Thymus (tissue), 11 donors: ENCODE results near the gene KANSL1. TPM values are rescaled to one million over a fixed set of nuclear protein-coding genes. Genes with fewer than 3 reads are reported as not detected.

Source experiments
- DNase-seq, 9 donors: peaks; one replicate each; pipeline ENCODE4 v3.0.0-alpha.2; 2013; ENCODE audit warnings: low spot score in 9 of 9, low read depth in 6 of 9, missing footprints in 1 of 9
- H3K27ac ChIP-seq, 2 donors: one replicate each; pipeline ENCODE4 v1.5.1; 2013; ENCODE audit warnings: control low read depth in 1 of 2, low read depth in 1 of 2, low read length in 1 of 2, mild to moderate bottlenecking in 1 of 2, moderate library complexity in 1 of 2
- H3K27me3 ChIP-seq, 2 donors: one replicate each; pipeline ENCODE4 v1.5.1; 2013; ENCODE audit warnings: low read length in 1 of 2; ENCODE audit not compliant: control insufficient read depth in 2 of 2, insufficient read depth in 1 of 2
- H3K36me3 ChIP-seq, 2 donors: one replicate each; pipeline ENCODE4 v1.5.1; 2013; ENCODE audit warnings: low read length in 1 of 2, mild to moderate bottlenecking in 1 of 2, moderate library complexity in 1 of 2; ENCODE audit not compliant: control insufficient read depth in 2 of 2, insufficient read depth in 2 of 2
- H3K4me1 ChIP-seq, 2 donors: one replicate each; pipeline ENCODE4 v1.5.1; 2013; ENCODE audit warnings: low read length in 2 of 2; ENCODE audit not compliant: control insufficient read depth in 2 of 2, insufficient read depth in 2 of 2
- H3K4me3 ChIP-seq, 2 donors: one replicate each; pipeline ENCODE4 v1.5.1; 2013; ENCODE audit warnings: low read length in 2 of 2, control low read depth in 1 of 2, mild to moderate bottlenecking in 1 of 2
- H3K9me3 ChIP-seq, 2 donors: one replicate each; pipeline ENCODE4 v1.5.1; 2013; ENCODE audit warnings: low read length in 1 of 2, mild to moderate bottlenecking in 1 of 2; ENCODE audit not compliant: control insufficient read depth in 2 of 2, insufficient read depth in 1 of 2
- WGBS: extraction: QIAGEN DNeasy Blood & Tissue Kit; methylation state at CpG from one replicate; pipeline ENCODE4 v1.1.7; 2013; 5-methylcytosine and 5-hydroxymethylcytosine counted together
- polyA plus RNA-seq: library from polyadenylated mRNA; stranded (reverse); fragments of 200-250 nt; gene quantifications from one replicate; pipeline ENCODE4 v1.2.3, GENCODE V29; 2013
- total RNA-seq: library from RNA; stranded (reverse); fragments of 120-200 nt; gene quantifications from one replicate; pipeline ENCODE4 v1.2.4, GENCODE V29; 2013
- donor health status: healthy.

KANSL1 gene
- total and polyA plus RNA-seq, 2 donors: 22.3 to 101 TPM

DNA sequence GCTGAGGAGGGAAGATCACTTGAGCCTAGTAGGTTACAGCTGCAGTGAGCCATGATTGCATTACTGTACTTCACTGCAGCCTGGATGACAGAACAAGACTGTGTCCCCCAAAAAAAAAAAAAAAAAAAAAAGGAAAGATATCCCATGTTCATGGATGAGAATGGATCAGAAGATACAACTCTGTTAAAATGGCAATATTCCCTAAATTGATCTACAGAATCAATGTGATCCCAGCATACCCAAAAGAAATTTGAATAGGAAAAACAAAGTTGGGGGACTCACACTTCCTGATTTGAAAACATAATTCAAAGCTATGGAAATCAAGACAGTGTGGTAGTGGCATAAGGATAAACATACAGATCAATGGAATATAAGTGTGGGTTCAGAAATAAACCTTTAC, 12.7 kb upstream of the KANSL1 start:
- no peak overlapping the region for H3K27ac ChIP-seq
- H3K27me3 ChIP-seq: no peaks in the 10 kb centered on the region
- DNase-seq: no peak

DNA sequence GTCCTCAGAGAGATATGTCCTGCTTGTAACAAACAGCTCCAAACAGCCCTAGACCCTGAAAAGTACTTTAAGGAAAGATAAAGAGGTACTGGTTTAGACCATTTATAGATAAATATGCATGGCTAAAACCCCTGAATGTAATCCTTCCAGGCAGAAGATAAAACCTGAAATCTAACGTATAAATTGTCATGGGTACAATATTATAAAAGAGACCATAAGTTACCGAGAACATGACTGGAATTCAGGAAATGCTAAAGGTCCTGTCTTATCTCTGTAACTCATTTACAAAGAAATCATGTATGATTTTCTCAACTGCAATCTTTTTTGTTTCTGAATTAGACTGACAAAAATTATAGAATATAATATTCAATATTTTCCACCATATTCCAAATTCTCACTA, 9.2 kb upstream of the KANSL1 start:
- Histone ChIP-seq H3K4me3 (no peak overlapping the region), H3K9me3 (no peaks in the 10 kb centered on the region), H3K27me3 (no peaks in the 10 kb centered on the region), H3K27ac (no peak overlapping the region), H3K36me3 (no peaks in the 10 kb centered on the region), H3K4me1 (peaks cover 8 to 25% of the 10 kb centered on the region in 2 donors)
- WGBS: 89% methylated on average over 2 of the region's 2 CpGs
- no peak for DNase-seq

More for the DNA sequence above, 12.7 kb upstream of the KANSL1 start:
- Histone ChIP-seq H3K36me3 (peaks cover 0 to 4% of the 10 kb centered on the region in 2 donors), H3K4me3 (no peak overlapping the region), H3K4me1 (peaks cover 3 to 6% of the 10 kb centered on the region in 2 donors), H3K9me3 (no peaks in the 10 kb centered on the region)

DNA sequence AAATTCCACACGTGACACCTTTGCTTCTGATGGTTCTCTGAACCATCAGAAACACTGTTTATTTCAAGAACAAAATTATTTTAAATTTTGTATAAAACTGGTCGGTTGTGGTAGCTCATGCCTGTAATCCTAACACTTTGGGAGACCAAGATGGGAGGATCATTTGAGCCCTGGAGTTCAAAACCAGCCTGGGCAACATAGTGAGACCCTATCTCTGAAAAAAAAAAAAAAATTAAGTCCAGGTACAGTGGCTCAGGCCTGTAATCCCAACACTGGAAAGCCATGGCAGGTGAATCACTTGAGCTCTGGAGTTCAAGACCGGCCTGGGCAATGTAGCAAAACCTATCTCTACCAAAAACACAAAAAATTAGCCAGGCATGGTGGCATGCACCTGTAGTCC, 8.3 kb upstream of the KANSL1 start:
- no peak for DNase-seq
- Histone ChIP-seq H3K4me3 (no peak overlapping the region), H3K36me3 (no peaks in the 10 kb centered on the region), H3K27me3 (no peaks in the 10 kb centered on the region), H3K9me3 (no peaks in the 10 kb centered on the region), H3K4me1 (peaks cover 10 to 35% of the 10 kb centered on the region in 2 donors), H3K27ac (no peak overlapping the region)
- WGBS: 95% methylated on average over 3 of the region's 3 CpGs

DNA sequence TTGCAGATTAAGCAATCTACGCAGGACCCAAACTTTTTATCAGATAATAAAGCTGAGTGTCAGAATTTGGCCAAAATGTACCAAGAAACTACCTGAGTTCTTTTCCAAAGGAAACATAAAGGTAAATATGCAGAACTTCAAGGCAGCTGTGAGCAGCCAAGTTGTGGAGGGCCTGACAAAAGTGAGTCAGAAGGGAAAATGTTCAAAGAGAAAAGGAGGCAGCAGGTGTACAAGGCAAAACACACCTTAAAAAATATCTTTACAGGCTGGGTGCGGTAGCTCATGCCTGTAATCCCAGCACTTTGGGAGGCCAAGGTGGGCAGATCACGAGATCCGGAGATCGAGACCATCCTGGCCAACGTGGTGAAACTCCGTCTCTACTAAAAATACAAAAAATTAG, 7.0 kb upstream of the KANSL1 start:
- WGBS: 94% methylated on average over 7 of the region's 7 CpGs
- Histone ChIP-seq H3K27me3 (no peaks in the 10 kb centered on the region), H3K4me3 (no peak overlapping the region), H3K4me1 (peaks cover 22 to 47% of the 10 kb centered on the region in 2 donors), H3K36me3 (no peaks in the 10 kb centered on the region), H3K9me3 (no peaks in the 10 kb centered on the region), H3K27ac (peak overlapping the region; percentile 8 to 44)
- DNase-seq: peak in 1 of 9 donors; percentile 52

DNA sequence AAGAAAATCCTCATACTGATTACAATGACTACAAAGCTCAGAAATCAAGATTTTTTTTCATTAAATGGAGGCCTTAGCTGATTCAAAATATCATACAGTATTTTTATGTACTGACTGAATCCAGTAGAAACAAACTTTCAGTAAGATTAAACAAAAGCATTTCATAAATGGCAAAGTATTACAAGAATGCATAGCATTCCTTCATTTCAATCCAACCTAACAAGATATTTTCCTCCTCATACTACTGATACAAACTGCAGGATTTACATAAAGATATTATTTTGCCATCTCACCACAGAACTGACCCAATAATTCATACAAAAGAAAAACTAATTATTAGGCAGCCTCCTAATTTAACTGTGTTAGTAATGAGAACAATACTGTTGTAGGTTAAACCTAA, 6.2 kb upstream of the KANSL1 start:
- Histone ChIP-seq H3K27me3 (no peaks in the 10 kb centered on the region), H3K27ac (no peak overlapping the region), H3K4me1 (peaks cover 24 to 53% of the 10 kb centered on the region in 2 donors), H3K36me3 (no peaks in the 10 kb centered on the region), H3K9me3 (no peaks in the 10 kb centered on the region), H3K4me3 (no peak overlapping the region)
- no peak for DNase-seq

DNA sequence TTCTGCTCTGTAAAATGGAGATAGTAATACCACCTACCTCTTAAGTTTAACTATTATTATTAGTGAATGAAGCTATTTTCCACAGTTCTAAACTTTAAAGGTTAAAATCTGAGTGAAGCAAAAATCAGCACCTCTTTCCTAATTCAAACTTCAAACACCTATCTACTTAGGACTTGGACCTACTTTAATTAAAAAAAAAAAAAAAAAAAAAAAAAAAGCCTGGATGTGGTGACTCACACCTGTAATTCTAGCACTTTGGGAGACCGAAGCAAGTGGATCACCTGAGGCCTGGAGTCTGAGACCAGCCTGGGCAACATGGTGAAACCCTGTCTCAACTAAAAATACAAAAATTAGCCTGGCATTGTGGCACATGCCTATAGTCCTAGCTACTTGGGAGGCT, 5.0 kb upstream of the KANSL1 start:
- peaks cover 24 to 53% of the 10 kb centered on the region in 2 donors for H3K4me1 ChIP-seq
- H3K27me3 ChIP-seq: no peaks in the 10 kb centered on the region
- H3K9me3 ChIP-seq: no peaks in the 10 kb centered on the region
- H3K27ac ChIP-seq: no peak overlapping the region
- H3K36me3 ChIP-seq: no peaks in the 10 kb centered on the region
- H3K4me3 ChIP-seq: no peak overlapping the region
- WGBS: 92% methylated on average over 1 of the region's 1 CpG
- no peak for DNase-seq

DNA sequence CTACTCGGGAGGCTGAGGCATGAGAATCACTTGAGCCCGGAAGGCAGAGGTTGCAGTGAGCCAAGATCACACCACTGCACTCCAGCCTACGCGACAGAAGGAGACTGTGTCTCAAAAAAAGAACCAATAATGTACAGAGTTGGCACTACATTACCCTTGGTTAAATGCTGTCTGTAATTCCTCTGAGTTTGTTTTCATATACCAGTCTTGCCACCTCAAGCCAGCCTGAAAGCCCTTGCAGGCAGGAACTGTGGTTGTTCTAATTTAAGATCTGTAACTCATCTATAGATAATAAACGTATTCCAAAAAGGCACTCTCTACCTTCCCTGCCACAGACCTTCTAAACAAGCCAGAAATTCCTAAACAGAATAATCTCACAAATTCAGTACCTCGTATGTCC, 4.3 kb upstream of the KANSL1 start:
- no peaks in the 10 kb centered on the region for H3K27me3 ChIP-seq
- 77% methylated on average over 6 of the region's 6 CpGs for WGBS
- H3K4me3 ChIP-seq: no peak overlapping the region
- peaks cover 24 to 53% of the 10 kb centered on the region in 2 donors for H3K4me1 ChIP-seq
- peak overlapping the region; percentile 15 to 44 for H3K27ac ChIP-seq
- no peaks in the 10 kb centered on the region for H3K36me3 ChIP-seq
- peak in 1 of 9 donors; percentile 57 for DNase-seq
- H3K9me3 ChIP-seq: no peaks in the 10 kb centered on the region

DNA sequence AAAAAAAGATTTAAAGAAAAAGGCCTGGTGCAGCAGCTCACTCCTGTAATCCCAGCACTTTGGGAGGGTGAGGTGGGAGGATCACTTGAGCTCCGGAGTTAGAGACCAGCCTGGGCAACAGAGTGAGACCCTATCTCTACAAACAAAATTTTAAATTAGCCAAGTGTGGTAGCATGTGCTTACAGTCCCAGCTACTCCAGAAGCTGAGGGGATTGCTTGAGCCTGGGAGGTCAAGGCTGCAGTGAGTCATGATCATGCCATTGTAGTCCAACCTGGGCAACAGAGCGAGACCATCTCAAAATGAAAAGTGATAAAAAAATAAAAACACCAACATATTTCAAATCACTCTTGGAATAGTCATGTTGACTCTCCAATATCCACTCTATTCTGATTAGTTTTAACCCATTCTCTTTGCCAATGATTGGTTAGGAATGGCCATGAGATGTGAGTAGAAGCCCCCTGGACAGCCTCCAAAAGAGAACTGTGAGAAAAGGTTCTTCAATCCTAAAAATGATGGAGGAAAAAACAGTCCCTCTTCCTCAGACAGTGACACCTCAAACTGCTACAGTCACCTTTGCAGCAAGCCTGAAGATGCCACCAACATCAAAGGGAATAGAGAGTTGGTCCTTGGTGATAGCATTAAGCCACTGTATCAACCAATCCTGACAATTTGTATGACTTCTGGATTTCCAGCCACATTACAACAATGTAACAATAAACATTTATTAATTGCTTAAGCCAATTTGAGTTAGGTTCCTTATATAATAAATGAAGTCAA, 2.9 kb upstream of the KANSL1 start:
- H3K36me3 ChIP-seq: no peaks in the 10 kb centered on the region
- peak overlapping the region; percentile 46 to 96 for H3K27ac ChIP-seq
- H3K4me1 ChIP-seq: peaks cover 21 to 47% of the 10 kb centered on the region in 2 donors
- H3K4me3 ChIP-seq: no peak overlapping the region
- WGBS: 96% methylated on average over 2 of the region's 2 CpGs
- DNase-seq: peak in 1 of 9 donors; percentile 61
- no peaks in the 10 kb centered on the region for H3K9me3 ChIP-seq
- H3K27me3 ChIP-seq: no peaks in the 10 kb centered on the region

DNA sequence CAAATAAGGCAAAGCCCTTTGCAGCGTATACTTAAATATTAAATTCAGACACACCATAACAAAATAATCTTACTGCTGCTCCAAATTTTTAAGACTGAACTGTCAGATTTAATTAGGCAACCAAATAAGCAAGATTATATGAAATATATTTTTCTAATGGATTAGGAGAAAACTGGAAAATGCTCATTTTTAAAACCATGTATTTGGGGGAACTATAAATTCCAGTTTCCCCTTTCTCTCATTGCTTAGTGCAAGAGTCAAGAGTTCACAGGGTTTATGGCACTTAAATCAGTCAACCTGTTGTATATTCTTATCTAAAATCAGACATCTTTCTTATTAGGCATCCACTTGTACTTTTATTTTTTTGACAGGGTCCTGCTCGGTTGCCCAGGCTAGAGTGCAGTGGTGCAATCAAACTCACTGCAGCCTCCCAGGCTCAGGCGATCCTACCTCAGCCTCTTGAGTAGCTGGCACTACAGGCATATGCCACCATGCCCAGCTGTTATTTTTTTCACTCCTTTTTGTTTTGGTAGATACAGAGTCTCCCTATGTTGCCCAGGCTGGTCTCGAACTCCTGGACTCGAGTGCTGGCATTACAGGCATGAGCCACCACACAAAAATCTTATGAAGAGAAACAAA, 2.1 kb upstream of the KANSL1 start:
- peak in 1 of 9 donors; percentile 57 for DNase-seq
- 63% methylated on average over 5 of the region's 5 CpGs for WGBS
- Histone ChIP-seq H3K4me1 (peaks cover 21 to 40% of the 10 kb centered on the region in 2 donors), H3K4me3 (no peak overlapping the region), H3K27me3 (no peaks in the 10 kb centered on the region), H3K36me3 (no peaks in the 10 kb centered on the region), H3K9me3 (no peaks in the 10 kb centered on the region), H3K27ac (peak overlapping the region; percentile 92 to 96)
